GM04503 (cell line): ENCODE results near the gene DEFB127.
"Not testable (repeated sequence)": the region's sequence is repeated elsewhere in the genome, so short reads cannot be mapped to it uniquely, and the experiment has no call there.

Source experiments
- DNase-seq: peaks from one replicate; pipeline ENCODE4 v3.0.0-alpha.2; 2012; ENCODE audit warnings: low read depth

DEFB127 gene, protein sequence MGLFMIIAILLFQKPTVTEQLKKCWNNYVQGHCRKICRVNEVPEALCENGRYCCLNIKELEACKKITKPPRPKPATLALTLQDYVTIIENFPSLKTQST

DNA sequence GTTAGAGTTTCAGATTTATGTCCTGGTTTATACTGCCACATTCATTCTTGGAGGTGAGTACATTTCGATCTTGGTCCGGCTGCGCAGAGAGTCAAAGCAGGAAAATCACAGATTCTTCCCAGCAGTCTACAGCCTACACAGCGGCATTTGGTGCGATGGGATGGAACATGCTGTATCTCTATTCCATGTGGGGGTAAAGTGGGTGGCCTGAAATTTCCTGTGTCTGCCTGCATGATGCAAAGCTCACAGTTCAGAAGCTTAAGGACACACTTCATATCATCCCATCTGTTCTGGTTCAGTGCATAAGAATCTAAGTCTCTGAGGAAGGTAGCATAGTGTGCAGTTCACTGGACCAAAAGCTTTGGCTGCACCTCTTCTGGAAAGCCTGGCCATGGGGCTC is at the start of gene DEFB127:
Gene DEFB127 (plus strand): TSS at position 301 of the 400 bp plus-strand sequence. CDS start 91 bp downstream, at position 392.
- no peak for DNase-seq

DNA sequence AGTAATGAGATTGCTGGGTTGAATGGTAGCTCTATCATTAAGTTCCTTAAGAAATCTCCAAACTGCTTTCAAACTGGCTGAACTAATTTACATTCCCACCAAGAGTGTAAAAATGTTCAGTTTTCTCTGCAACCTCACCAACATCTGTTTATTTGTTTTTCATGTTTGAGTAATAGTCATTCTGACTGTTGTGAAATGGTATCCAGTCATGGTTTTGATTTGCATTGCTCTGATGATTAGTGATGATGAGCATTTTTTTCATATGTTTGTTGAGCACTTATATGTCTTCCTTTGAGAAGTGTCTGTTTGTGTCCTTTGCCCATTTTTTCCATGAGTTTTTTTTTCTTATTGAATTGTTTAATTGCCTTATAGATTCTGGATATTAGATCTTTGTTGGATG is 44.9 kb upstream of the DEFB127 start:
- no peak for DNase-seq

DNA sequence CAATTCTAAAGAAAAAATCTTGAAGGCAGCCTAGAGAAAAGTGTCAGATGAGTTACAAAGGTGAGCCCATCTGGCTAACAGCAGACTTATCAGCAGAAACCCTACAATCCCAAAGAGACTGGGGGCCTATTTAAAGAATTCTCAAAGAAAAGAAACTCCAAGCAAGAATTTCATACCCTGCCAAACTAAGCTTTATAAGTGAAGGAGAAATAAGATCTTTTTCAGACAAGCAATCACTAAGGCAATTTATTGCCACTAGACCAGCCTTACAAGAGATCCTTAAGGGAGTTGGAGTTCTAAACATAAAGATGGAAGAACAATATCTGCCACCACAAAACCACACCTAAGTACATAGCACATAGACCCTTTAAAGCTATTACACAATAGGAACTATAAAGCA is 39.7 kb upstream of the DEFB127 start:
- DNase-seq, result no peak

DNA sequence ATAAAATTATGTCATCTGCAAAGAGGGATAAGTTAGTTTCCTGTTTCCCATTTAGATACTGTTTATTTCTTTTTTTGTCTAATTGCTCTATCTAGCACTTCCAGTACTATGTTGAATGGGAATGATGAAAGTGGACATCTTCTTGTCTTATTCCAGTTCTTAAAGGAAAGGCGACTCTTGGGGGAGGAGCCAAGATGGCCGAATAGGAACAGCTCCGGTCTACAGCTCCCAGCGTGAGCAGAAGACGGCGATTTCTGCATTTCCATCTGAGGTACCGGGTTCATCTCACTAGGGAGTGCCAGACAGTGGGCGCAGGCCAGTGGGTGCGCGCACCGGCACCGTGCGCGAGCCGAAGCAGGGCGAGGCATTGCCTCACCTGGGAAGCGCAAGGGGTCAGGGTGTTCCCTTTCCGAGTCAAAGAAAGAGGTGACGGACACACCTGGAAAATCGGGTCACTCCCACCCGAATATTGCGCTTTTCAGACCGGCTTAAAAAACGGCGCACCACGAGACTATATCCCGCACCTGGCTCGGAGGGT is 27.4 kb upstream of the DEFB127 start:
- DNase-seq, result not testable (repeated sequence)

DNA sequence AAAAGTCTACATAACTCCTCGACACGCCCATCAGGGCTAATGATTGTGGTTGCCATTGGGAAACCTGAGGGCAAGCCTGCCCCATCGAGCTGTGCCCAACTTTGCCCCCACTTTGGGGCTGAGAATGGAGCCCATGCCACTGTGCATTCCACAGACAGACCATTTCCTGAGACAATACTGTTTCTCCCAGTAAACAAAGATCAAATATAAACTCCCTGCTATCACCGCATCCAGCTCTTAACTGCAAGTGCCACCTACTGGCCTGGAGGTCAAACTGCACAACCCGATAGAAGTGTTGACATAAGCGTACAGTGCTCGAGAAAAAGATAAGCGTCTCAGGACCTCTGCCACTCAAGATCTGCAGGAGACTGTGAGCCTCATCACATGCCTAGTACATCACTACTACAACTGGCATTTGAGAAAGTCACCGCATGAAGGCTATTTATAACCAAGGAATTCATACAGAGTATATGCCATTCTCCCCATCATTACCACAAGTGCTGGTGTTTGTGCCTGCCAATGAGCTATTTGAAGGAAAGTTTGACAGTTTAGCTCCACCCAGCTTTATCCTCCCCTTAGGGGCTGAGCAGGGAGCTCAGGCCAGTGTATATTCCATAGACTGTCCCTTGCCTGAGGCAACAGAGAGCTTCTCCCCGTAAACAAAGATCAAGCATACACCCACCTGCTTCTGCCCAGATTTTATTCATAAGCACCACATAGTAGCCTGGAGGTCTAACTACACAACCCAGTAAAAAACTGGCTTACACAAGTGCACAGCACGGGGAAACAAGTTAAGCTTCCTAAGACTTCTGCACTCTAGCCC is 19.4 kb upstream of the DEFB127 start:
- no peak for DNase-seq

DNA sequence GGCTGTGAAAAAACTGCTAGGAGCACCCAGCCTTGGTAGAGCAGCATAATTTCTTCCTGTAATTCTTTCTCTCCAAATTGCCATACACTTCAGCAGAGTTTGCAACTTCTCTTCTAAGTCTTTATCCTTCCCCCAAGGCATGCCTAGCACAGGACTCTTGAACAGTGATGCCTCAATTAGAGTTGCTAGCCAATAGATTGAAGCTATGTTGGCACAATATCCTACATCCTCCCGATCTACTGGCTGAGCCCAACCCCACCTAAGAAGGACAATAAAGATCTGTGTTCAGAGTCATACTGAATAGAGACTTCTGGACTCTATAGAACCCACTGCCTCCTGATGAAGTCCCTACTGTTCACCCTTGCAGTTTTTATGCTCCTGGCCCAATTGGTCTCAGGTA is 15.0 kb upstream of the DEFB127 start, which contains the start of gene DEFB126:
Gene DEFB126 (plus strand): TSS at position 301 of the 400 bp plus-strand sequence. CDS start 39 bp downstream, at position 340.
- no peak for DNase-seq

DNA sequence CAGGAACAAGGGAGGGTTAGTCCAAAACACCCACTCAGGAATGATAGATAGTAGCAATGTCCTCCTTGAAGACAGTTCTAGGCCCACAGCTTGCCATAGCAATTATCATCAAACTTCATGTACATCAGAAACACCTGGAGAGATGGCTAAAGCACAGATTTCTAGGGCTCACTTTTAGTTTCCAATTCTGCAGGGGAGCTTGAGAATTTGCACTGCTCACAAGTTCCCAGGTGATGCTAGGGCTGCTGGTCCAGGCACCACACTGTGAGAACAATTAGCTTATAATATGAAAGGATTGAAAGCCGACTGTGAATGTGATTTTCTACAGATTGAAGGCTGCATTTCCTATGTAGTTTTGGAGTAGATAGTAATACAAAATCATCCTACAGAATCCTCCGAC is 11.4 kb upstream of the DEFB127 start:
- DNase-seq, result no peak

DNA sequence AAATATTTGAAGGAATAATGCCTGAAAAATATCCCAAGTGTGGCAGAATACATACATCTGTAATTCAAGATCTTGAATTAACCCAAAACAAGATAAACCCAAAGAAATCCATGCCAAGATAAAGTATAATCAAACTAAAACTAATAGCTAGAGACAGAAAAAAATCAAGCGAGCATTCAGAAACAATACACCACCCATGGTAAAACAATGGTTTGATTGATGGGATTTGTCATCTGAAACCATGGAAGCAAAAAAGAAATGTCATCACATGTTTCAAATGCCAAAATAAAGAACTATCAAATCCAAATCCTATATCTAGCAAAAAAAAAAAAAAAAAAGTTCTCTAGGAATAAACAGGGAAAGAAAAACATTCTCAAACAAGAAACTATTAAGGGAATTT is 5.1 kb upstream of the DEFB127 start:
- no peak for DNase-seq

DNA sequence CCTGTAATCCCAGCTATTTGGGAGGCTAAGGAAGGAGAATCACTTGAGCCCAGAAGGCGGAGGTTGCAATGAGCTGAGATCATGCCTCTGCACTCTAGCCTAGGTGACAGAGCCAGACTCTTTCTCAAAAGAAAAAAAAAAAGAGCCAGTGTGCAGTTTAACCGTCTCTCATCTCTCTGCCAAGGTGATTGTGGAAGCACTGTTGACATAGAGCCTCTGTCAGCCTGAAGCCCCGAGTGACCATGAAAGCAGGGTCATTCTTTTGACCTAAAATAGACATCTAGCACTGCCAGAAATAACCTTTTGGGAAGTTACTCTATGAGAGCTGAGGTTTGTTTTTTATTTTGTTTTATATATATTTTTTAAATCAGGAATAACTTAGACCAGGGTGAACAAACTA is 7.4 kb downstream of the DEFB127 start:
- no peak for DNase-seq

DNA sequence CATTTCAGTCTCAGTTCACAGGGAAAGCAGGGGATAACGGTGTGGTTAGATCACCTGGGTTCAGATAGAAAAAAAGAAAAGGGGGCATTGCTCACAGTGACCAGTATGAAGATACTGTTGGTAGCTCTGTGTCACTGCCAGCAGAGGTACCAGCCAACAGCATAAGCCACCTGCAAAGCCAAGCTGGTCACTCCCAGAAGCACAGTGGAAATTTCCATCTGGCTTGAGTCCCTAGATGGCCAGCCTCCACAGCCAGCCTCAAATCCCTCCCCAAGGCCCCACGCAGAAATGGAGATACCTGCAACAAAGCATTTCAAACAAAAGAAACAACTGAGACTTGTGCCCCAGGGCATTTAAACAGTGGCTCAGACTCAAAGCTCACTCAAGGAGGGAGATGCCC is 11.6 kb downstream of the DEFB127 start:
- DNase-seq, result no peak

DNA sequence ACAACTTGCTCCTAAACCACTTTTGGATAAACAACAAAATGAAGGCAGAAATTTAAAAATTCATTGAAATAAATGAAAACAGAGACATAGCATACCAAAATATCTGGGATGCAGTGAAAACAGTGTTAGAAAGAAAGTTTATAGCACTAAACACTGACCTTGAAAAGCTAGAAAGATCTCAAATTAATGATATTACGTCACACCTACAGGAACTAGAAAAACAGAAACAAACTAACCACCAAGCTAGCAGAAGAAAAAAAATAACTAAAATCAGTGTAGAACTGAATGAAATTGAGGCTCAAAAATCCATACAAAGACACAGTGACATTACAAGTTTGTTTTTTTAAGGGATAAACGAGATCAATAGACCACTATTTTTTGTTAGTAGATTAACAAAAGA is 27.0 kb downstream of the DEFB127 start:
- DNase-seq, result no peak

DNA sequence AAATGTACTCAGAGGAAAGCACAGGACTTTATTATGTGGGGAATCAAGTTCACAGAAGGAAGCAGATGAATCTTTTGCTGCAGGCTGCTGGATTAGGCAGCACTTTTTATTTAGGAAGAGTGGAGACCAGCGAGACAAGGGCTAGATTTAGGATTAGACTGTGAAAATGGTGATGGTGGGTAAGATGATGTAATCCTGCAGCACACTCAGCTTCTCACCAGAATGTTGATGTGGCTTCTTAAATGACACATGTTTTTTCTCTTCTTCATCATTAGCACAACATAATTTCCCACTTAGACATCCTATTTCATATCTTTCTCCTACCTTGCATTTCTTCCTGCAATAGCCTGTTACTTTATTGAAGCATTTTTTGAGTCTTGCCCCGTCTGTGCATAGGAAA is 30.5 kb downstream of the DEFB127 start:
- no peak for DNase-seq

DNA sequence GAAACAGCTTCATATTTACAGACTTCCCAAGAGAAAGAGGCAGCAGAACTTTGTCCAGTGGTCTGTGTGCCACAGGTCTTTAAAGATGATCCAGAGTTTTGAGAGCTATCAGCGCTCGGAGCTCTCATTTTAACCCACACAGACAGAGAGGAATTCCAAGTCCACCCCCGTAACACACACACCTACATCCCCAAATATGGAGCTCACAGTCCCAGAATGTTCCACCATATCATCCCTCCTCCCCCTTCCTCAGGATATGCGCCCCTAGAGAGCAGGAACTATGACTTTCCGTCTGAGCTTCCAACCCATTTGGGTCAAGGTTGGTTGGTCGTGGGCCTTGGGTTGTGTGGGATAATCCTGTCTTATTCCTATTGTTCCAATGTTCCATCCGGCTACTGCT is 32.4 kb downstream of the DEFB127 start, which contains the start of gene DEFB128:
Gene DEFB128 (minus strand): TSS at position 101 of the 400 bp plus-strand sequence. CDS start 88 bp downstream, at position 13.
- DNase-seq, result no peak

DNA sequence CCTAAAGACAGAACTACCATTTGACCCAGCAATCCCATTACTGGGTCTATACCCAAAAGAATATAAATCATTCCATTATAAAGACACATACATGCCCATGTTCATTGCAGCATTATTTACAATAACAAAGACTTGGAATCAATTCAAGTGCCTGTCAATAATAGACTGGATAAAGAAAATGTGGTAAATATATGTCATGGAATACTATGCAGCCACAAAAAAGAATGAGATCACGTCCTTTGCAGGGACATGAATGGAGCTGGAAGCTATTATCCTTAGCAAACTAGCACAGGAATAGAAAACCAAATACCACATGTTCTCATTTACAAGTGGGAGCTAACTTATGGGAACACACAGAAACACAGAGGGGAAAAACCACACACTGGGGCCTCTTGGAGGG is 41.0 kb downstream of the DEFB127 start:
- no peak for DNase-seq

DNA sequence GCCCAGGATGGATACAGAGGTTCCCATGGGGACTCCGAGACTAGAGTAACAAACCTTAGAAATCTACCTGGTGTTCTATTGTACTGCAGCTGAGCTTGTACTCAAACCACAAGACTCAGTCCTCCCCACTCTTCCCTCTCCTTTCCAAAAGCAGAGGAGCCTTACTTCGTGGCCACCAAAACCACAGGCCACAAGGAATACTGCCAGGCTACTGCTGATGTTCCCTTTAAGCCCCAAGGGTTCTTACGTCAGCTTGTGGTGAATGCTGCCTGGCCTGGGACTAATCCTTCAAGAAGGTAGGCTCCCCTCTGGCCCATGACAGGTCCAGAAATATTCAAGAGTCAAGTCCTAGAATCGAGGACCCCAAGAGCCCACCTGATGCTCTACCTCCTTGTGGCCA is 42.7 kb downstream of the DEFB127 start:
- DNase-seq, result no peak

DNA sequence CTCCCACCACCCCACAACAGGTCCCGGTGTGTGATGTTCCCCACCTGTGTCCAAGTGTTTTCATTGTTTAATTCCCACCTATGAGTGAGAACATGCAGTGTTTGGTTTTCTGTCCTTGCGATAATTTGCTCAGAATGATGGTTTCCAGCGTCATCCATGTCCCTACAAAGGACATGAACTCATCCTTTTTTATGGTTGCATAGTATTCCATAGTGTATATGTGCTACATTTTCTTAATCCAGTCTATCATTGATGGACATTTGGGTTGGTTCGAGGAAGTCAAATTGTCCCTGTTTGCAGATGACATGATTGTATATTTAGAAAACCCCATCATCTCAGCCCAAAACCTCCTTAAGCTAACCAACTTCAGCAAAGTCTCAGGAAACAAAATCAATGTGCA is 46.4 kb downstream of the DEFB127 start:
- DNase-seq, result not testable (repeated sequence)
